SH-SY5Y (cell line): ENCODE data around the gene RPS6KA2.

ENCODE experiments used
- GATA2 ChIP-seq: IDR thresholded peaks from 2 replicates; pipeline ENCODE4 v1.6.1; 2011; ENCODE audit warnings: mild to moderate bottlenecking, low read depth, low read length
- GATA3 ChIP-seq: IDR thresholded peaks from 2 replicates; pipeline ENCODE4 v1.6.1; 2011; ENCODE audit warnings: low read depth, mild to moderate bottlenecking, low read length, moderate library complexity

- TF ChIP-seq GATA2 (no peak), GATA3 (no peak)
Observed at GRCh38 chr6:166449036-166449435, 178.0 kb downstream of the RPS6KA2 start.
